HCT116 (cell line): ENCODE data around the gene GNG4. TPM values are rescaled to one million over a fixed set of nuclear protein-coding genes. Genes with fewer than 3 reads are reported as not detected.

Experiments
- ATAC-seq: fragments of 200-7000 bp; cut with Tn5 transposase; 2 replicates; pipeline ENCODE4 v1.9.1; 2020; ENCODE audit warnings: mild to moderate bottlenecking, moderate library complexity
- BruUV-seq: library from RNA; stranded (reverse); fragments of 400-500 nt; replicated peaks from 2 replicates; lab custom pipeline; 2021; lab: Mats Ljungman, UMichigan
- CTCF ChIA-PET: fragments of 300-600 bp; sonication (Branson Sonifier 250); formaldehyde crosslinking; loops from one replicate; lab custom pipeline; 2021; ENCODE audit warnings: antibody characterized with exemption; lab: Charles Lee
- POLR2A ChIA-PET: fragments of 300-600, 350-600 bp; sonication (Branson Sonifier 250); formaldehyde crosslinking; loops from one replicate; lab custom pipeline; 2021; ENCODE audit warnings: antibody characterized with exemption; lab: Charles Lee
- RAD21 ChIA-PET, 2 experiments: fragments of 300-600 bp; sonication (Branson Sonifier 250); formaldehyde crosslinking; loops; one replicate each; lab custom pipeline; 2023; ENCODE audit warnings: low total read pairs in 2 of 2; ENCODE audit not compliant: uncharacterized antibody in 2 of 2, unreplicated experiment in 2 of 2, low non-redundant PET in 1 of 2; lab: Charles Lee
- DNase-seq: peaks from one replicate; pipeline ENCODE4 v3.0.0-alpha.2; 2010; ENCODE audit warnings: low read depth, low spot score
- H2AFZ ChIP-seq: fragments of 200-600 bp; shearing (Covaris generic), sonication (generic); 2 replicates; pipeline ENCODE4 v1.6.1; 2017; ENCODE audit warnings: low read depth, mixed run types, mixed read lengths, antibody characterized with exemption, low read length; ENCODE audit not compliant: poor library complexity, severe bottlenecking
- H3K27ac ChIP-seq: 2 replicates; pipeline ENCODE4 v1.5.1; 2012; ENCODE audit warnings: low read depth, low read length
- H3K27me3 ChIP-seq: fragments of 200-600 bp; sonication (generic); 2 replicates; pipeline ENCODE4 v1.6.1; 2016; ENCODE audit warnings: mixed run types, low read length, mixed read lengths; ENCODE audit not compliant: insufficient read depth
- H3K36me3 ChIP-seq, 2 experiments: fragments of 200-500 bp in 1 of 2; fragments of 200-600 bp in 1 of 2; sonication (Bioruptor generic) in 1 of 2; sonication (generic) in 1 of 2; 2 replicates each; pipeline versions ENCODE4 v1.5.1 to v1.6.1; 2014 to 2016; ENCODE audit warnings: low read length in 2 of 2, inconsistent platforms in 1 of 2, mixed read lengths in 1 of 2, mixed run types in 1 of 2; ENCODE audit not compliant: insufficient read depth in 2 of 2, control insufficient read depth in 1 of 2
- H3K4me1 ChIP-seq, 2 experiments: fragments of 200-600 bp in 1 of 2; sonication (generic) in 1 of 2; 2 replicates each; pipeline versions ENCODE4 v1.5.1 to v1.6.1; 2012 to 2017; ENCODE audit warnings: low read length in 2 of 2, inconsistent platforms in 1 of 2, mild to moderate bottlenecking in 1 of 2, mixed read lengths in 1 of 2, mixed run types in 1 of 2, moderate library complexity in 1 of 2; ENCODE audit not compliant: insufficient read depth in 2 of 2, control insufficient read depth in 1 of 2
- H3K4me2 ChIP-seq: fragments of 200-600 bp; sonication (generic); 2 replicates; pipeline ENCODE4 v1.6.1; 2017; ENCODE audit warnings: mixed run types, low read length, mixed read lengths
- H3K4me3 ChIP-seq, 2 experiments: fragments of 200-600 bp in 1 of 2; sonication (generic) in 1 of 2; replicated peaks in 1 of 2; 2 replicates each; pipeline ENCODE4 v1.5.1; 2011 to 2016; ENCODE audit warnings: low read length in 2 of 2, control low read depth in 1 of 2, low read depth in 1 of 2, mild to moderate bottlenecking in 1 of 2, mixed read lengths in 1 of 2, mixed run types in 1 of 2
- H3K79me2 ChIP-seq: fragments of 200-600 bp; sonication (generic); 2 replicates; pipeline ENCODE4 v1.6.1; 2017; ENCODE audit warnings: mild to moderate bottlenecking, mixed run types, low read length, moderate library complexity, mixed read lengths; ENCODE audit not compliant: insufficient read depth
- H3K9ac ChIP-seq: fragments of 200-600 bp; sonication (generic); 2 replicates; pipeline ENCODE4 v1.6.1; 2016; ENCODE audit warnings: low read length, mixed read lengths
- H3K9me2 ChIP-seq: fragments of 200-600 bp; sonication (generic), shearing (Covaris generic); 2 replicates; pipeline ENCODE4 v1.6.1; 2017; ENCODE audit warnings: mixed run types, mild to moderate bottlenecking, moderate library complexity; ENCODE audit not compliant: insufficient read depth
- H3K9me3 ChIP-seq, 2 experiments: fragments of 200-500 bp in 1 of 2; fragments of 200-600 bp in 1 of 2; sonication (Bioruptor generic) in 1 of 2; sonication (generic) in 1 of 2; 2 replicates each; pipeline ENCODE4 v1.6.1; 2014 to 2017; ENCODE audit warnings: low read length in 2 of 2, mixed read lengths in 2 of 2, inconsistent platforms in 1 of 2, low read depth in 1 of 2, mild to moderate bottlenecking in 1 of 2, mixed run types in 1 of 2, moderate library complexity in 1 of 2; ENCODE audit not compliant: control insufficient read depth in 1 of 2, insufficient read depth in 1 of 2
- H4K20me1 ChIP-seq: fragments of 200-600 bp; sonication (generic), shearing (Covaris generic); 2 replicates; pipeline ENCODE4 v1.6.1; 2017; ENCODE audit warnings: mixed run types, mild to moderate bottlenecking, moderate library complexity; ENCODE audit not compliant: insufficient read depth
- EZH2 ChIP-seq: fragments of 200-600 bp; sonication (generic); IDR thresholded peaks from 2 replicates; pipeline ENCODE4 v1.6.1; 2017; ENCODE audit warnings: antibody characterized with exemption, mixed run types
- FOSL1 ChIP-seq: IDR thresholded peaks from 2 replicates; pipeline ENCODE4 v1.6.1; 2012; ENCODE audit warnings: low read depth
- SP1 ChIP-seq: IDR thresholded peaks from 2 replicates; pipeline ENCODE4 v1.6.1; 2012; ENCODE audit warnings: low read depth
- SRF ChIP-seq: IDR thresholded peaks from 2 replicates; pipeline ENCODE4 v1.6.1; 2012; ENCODE audit warnings: low read depth
- TCF7L2 ChIP-seq: IDR thresholded peaks from 2 replicates; pipeline ENCODE4 v1.7.0; 2011; ENCODE audit warnings: borderline replicate concordance, inconsistent platforms; ENCODE audit not compliant: insufficient read depth, insufficient read length; ENCODE audit errors: extremely low read depth
- ZFX ChIP-seq: fragments of 450-650 bp; IDR thresholded peaks from 2 replicates; pipeline ENCODE4 v1.6.1; 2017
- ZNF274 ChIP-seq: fragments of 200-500 bp; sonication (Bioruptor generic); IDR thresholded peaks from 2 replicates; pipeline ENCODE4 v1.6.1; 2014; ENCODE audit warnings: mild to moderate bottlenecking, low read depth, low read length, inconsistent platforms
- intact Hi-C: fragments of 100-400 bp; cut with micrococcal nuclease; formaldehyde crosslinking; loops from 2 replicates; pipeline ENCODE4 v1.10.0; 2022
- total RNA-seq: library from RNA; stranded (reverse); gene quantifications from one replicate; pipeline ENCODE4 v1.2.1, GENCODE V29; 2021; ENCODE audit not compliant: unreplicated experiment
- TF ChIP-seq, protein P1 (sequence below): IDR thresholded peaks from 2 replicates; pipeline ENCODE4 v1.6.1; 2011; ENCODE audit warnings: mild to moderate bottlenecking, low read length, moderate library complexity; ENCODE audit not compliant: insufficient replicate concordance; ENCODE audit errors: extremely low read depth
- TF ChIP-seq, protein P2 (sequence below): IDR thresholded peaks from 2 replicates; pipeline ENCODE4 v1.6.1; 2012
- TF ChIP-seq, protein P3 (sequence below), 3 experiments: fragments of 200-600 bp in 1 of 3; sonication (generic) in 1 of 3; IDR thresholded peaks in 2 of 3; conservative IDR thresholded peaks in 1 of 3; 2 replicates each; pipeline ENCODE4 v1.5.1; 2012 to 2017; ENCODE audit warnings: low read depth in 2 of 3, low read length in 2 of 3, antibody characterized with exemption in 1 of 3, borderline replicate concordance in 1 of 3, control low read depth in 1 of 3, mild to moderate bottlenecking in 1 of 3, mixed read lengths in 1 of 3, mixed run types in 1 of 3, moderate library complexity in 1 of 3; ENCODE audit not compliant: insufficient read depth in 1 of 3
- TF ChIP-seq, protein P4 (sequence below): IDR thresholded peaks from 2 replicates; pipeline ENCODE4 v1.6.1; 2012; ENCODE audit warnings: low read depth
- TF ChIP-seq, protein P5 (sequence below): IDR thresholded peaks from 2 replicates; pipeline ENCODE4 v1.6.1; 2012

GNG4 gene
- total RNA-seq, 1 experiment from 2014 or later: 10.6 TPM

DNA sequence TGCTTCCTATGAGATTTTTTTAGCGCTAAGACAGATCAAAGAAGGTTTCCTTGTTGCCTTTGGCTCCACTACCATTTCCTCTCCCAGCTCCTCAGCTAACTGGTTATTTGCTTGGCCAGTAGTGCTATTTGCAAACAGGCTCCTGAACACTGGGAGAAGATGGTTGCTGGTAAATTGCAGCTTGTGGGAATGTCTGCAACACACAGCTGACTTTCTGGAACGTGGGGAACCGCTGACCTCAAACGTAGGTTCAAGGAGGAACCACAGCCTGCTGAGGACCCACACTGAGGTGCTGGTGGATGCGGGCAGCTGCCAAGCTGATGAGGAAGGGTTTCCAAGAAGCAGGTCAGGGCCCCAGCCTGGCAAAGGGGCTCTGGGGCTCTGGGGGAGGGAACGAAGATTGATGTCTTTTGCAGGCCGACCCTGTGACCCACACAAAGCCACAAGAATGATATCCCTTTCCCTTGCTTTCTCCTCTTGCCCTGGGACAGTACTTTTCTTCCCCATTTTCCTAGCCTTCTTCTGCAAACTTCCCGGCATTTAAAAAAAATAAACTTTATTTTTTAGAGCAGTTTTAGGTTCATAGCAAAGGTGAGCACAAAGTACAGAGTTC is 24.8 kb downstream of the GNG4 start:
- no peak overlapping the region for H2AFZ ChIP-seq
- POLR2A ChIA-PET: no interaction called here
- no peaks in the 10 kb centered on the region for H3K27me3 ChIP-seq
- BruUV-seq: no TSS peak
- no peak overlapping the region for H3K4me3 ChIP-seq
- intact Hi-C loops: no loop called here
- CTCF ChIA-PET: no interaction called here
- no peak overlapping the region for H3K4me2 ChIP-seq
- DNase-seq (no peak), ATAC-seq (no peak)
- TF ChIP-seq, protein P1, sequence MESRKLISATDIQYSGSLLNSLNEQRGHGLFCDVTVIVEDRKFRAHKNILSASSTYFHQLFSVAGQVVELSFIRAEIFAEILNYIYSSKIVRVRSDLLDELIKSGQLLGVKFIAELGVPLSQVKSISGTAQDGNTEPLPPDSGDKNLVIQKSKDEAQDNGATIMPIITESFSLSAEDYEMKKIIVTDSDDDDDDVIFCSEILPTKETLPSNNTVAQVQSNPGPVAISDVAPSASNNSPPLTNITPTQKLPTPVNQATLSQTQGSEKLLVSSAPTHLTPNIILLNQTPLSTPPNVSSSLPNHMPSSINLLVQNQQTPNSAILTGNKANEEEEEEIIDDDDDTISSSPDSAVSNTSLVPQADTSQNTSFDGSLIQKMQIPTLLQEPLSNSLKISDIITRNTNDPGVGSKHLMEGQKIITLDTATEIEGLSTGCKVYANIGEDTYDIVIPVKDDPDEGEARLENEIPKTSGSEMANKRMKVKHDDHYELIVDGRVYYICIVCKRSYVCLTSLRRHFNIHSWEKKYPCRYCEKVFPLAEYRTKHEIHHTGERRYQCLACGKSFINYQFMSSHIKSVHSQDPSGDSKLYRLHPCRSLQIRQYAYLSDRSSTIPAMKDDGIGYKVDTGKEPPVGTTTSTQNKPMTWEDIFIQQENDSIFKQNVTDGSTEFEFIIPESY: no peak
- TF ChIP-seq ZNF274: no peak
- TF ChIP-seq SRF: no peak
- no peak for TF ChIP-seq SP1
- TF ChIP-seq ZFX: no peak
- no peak for TF ChIP-seq FOSL1
- TF ChIP-seq, protein P2, sequence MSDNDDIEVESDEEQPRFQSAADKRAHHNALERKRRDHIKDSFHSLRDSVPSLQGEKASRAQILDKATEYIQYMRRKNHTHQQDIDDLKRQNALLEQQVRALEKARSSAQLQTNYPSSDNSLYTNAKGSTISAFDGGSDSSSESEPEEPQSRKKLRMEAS: no peak
- TF ChIP-seq EZH2: no peak
- TF ChIP-seq, protein P3, sequence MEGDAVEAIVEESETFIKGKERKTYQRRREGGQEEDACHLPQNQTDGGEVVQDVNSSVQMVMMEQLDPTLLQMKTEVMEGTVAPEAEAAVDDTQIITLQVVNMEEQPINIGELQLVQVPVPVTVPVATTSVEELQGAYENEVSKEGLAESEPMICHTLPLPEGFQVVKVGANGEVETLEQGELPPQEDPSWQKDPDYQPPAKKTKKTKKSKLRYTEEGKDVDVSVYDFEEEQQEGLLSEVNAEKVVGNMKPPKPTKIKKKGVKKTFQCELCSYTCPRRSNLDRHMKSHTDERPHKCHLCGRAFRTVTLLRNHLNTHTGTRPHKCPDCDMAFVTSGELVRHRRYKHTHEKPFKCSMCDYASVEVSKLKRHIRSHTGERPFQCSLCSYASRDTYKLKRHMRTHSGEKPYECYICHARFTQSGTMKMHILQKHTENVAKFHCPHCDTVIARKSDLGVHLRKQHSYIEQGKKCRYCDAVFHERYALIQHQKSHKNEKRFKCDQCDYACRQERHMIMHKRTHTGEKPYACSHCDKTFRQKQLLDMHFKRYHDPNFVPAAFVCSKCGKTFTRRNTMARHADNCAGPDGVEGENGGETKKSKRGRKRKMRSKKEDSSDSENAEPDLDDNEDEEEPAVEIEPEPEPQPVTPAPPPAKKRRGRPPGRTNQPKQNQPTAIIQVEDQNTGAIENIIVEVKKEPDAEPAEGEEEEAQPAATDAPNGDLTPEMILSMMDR (IDR thresholded peaks at IDR 0.05 in 2 of 3, conservative IDR thresholded peaks at IDR 0.05 in 1 of 3; ENCODE audit: borderline replicate concordance in 1 of 3, insufficient read depth in 1 of 3, low read depth in 2 of 3, low read length in 2 of 3): no peak
- TF ChIP-seq, protein P4, sequence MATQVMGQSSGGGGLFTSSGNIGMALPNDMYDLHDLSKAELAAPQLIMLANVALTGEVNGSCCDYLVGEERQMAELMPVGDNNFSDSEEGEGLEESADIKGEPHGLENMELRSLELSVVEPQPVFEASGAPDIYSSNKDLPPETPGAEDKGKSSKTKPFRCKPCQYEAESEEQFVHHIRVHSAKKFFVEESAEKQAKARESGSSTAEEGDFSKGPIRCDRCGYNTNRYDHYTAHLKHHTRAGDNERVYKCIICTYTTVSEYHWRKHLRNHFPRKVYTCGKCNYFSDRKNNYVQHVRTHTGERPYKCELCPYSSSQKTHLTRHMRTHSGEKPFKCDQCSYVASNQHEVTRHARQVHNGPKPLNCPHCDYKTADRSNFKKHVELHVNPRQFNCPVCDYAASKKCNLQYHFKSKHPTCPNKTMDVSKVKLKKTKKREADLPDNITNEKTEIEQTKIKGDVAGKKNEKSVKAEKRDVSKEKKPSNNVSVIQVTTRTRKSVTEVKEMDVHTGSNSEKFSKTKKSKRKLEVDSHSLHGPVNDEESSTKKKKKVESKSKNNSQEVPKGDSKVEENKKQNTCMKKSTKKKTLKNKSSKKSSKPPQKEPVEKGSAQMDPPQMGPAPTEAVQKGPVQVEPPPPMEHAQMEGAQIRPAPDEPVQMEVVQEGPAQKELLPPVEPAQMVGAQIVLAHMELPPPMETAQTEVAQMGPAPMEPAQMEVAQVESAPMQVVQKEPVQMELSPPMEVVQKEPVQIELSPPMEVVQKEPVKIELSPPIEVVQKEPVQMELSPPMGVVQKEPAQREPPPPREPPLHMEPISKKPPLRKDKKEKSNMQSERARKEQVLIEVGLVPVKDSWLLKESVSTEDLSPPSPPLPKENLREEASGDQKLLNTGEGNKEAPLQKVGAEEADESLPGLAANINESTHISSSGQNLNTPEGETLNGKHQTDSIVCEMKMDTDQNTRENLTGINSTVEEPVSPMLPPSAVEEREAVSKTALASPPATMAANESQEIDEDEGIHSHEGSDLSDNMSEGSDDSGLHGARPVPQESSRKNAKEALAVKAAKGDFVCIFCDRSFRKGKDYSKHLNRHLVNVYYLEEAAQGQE: no peak
- TF ChIP-seq TCF7L2: no peak
- TF ChIP-seq, protein P5, sequence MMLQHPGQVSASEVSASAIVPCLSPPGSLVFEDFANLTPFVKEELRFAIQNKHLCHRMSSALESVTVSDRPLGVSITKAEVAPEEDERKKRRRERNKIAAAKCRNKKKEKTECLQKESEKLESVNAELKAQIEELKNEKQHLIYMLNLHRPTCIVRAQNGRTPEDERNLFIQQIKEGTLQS: no peak
- H3K79me2 ChIP-seq: no peaks in the 10 kb centered on the region
- no peak overlapping the region for H3K9ac ChIP-seq
- RAD21 ChIA-PET: no interaction called here
- H3K9me3 ChIP-seq: no peaks in the 10 kb centered on the region
- H3K9me2 ChIP-seq: no peaks in the 10 kb centered on the region
- no peaks in the 10 kb centered on the region for H4K20me1 ChIP-seq
- H3K36me3 ChIP-seq: no peaks in the 10 kb centered on the region
- peaks cover 3 to 7% of the 10 kb centered on the region in 2 experiments; a peak in 3 of 4 replicates for H3K4me1 ChIP-seq
- no peak overlapping the region for H3K27ac ChIP-seq
